Caco-2 (cell line): ENCODE results near the gene SLC13A4. TPM values are rescaled to one million over a fixed set of nuclear protein-coding genes. Genes with fewer than 3 reads are reported as not detected.

Source experiments
- BruUV-seq: library from RNA; stranded (reverse); fragments of 400-500 nt; replicated peaks from 2 replicates; lab custom pipeline; 2021; lab: Mats Ljungman, UMichigan
- CTCF ChIA-PET: fragments of 300-600 bp; sonication (Branson Sonifier 250); formaldehyde crosslinking; loops from one replicate; lab custom pipeline; 2022; ENCODE audit warnings: antibody characterized with exemption; lab: Charles Lee
- POLR2A ChIA-PET: fragments of 300-600 bp; sonication (Branson Sonifier 250); formaldehyde crosslinking; loops from one replicate; lab custom pipeline; 2022; ENCODE audit warnings: antibody characterized with exemption; lab: Charles Lee
- DNase-seq, 2 experiments: peaks; one replicate each; pipeline versions ENCODE4 v3.0.0 to v3.0.0-alpha.2; 2020 to 2022
- H3K27me3 ChIP-seq: replicated peaks from 2 replicates; pipeline ENCODE4 v1.6.0; 2011; ENCODE audit warnings: low read length; ENCODE audit not compliant: control insufficient read depth, insufficient read depth
- H3K36me3 ChIP-seq: 2 replicates; pipeline ENCODE4 v1.5.1; 2011; ENCODE audit warnings: low read length; ENCODE audit not compliant: control insufficient read depth, insufficient read depth
- H3K4me1 ChIP-seq: fragments of 250-450 bp; sonication (Bioruptor Pico); 2 replicates; pipeline ENCODE4 v1.5.1; 2020; ENCODE audit warnings: mild to moderate bottlenecking
- H3K4me3 ChIP-seq: 2 replicates; pipeline ENCODE4 v1.5.1; 2011; ENCODE audit warnings: low read depth, mild to moderate bottlenecking, control low read depth, low read length
- H3K9me3 ChIP-seq: fragments of 250-450 bp; sonication (Bioruptor Pico); 2 replicates; pipeline ENCODE4 v1.5.1; 2020; ENCODE audit warnings: mild to moderate bottlenecking, moderate library complexity
- H3K27ac Mint-ChIP-seq: one replicate; pipeline ENCODE4 v1.8.0; 2022; ENCODE audit warnings: mixed read lengths; ENCODE audit not compliant: unreplicated experiment
- H3K27me3 Mint-ChIP-seq: one replicate; pipeline ENCODE4 v1.8.0; 2022; ENCODE audit warnings: mixed read lengths; ENCODE audit not compliant: insufficient read depth, unreplicated experiment
- H3K36me3 Mint-ChIP-seq: one replicate; pipeline ENCODE4 v1.8.0; 2022; ENCODE audit warnings: mild to moderate bottlenecking, mixed read lengths; ENCODE audit not compliant: insufficient read depth, unreplicated experiment
- H3K4me1 Mint-ChIP-seq: one replicate; pipeline ENCODE4 v1.8.0; 2022; ENCODE audit warnings: low read depth, mixed read lengths; ENCODE audit not compliant: unreplicated experiment
- H3K4me3 Mint-ChIP-seq: one replicate; pipeline ENCODE4 v1.8.0; 2022; ENCODE audit warnings: mild to moderate bottlenecking, moderate library complexity, mixed read lengths; ENCODE audit not compliant: unreplicated experiment
- H3K9me3 Mint-ChIP-seq: one replicate; pipeline ENCODE4 v1.8.0; 2022; ENCODE audit warnings: mixed read lengths; ENCODE audit not compliant: unreplicated experiment
- CTCF ChIP-seq, 2 experiments: fragments of 200-600 bp in 1 of 2; IDR thresholded peaks; 1 replicate in 1 of 2; 2 replicates in 1 of 2; pipeline versions ENCODE4 v1.5.1 to v1.8.0; 2011 to 2022; ENCODE audit warnings: antibody characterized with exemption in 1 of 2, control low read depth in 1 of 2, inconsistent platforms in 1 of 2, low read depth in 1 of 2, low read length in 1 of 2, mild to moderate bottlenecking in 1 of 2, moderate library complexity in 1 of 2; ENCODE audit not compliant: insufficient read depth in 1 of 2, severe bottlenecking in 1 of 2, unreplicated experiment in 1 of 2
- intact Hi-C: fragments of 100-400 bp; cut with micrococcal nuclease; formaldehyde crosslinking; loops from one replicate; pipeline ENCODE4 v1.10.0; 2022; ENCODE audit not compliant: unreplicated experiment
- total RNA-seq: library from RNA; stranded (reverse); gene quantifications from 2 replicates; pipeline ENCODE4 v1.2.3, GENCODE V29; 2022

Gene SLC13A4
- total RNA-seq, 1 experiment from 2014 or later: not detected

- no peak overlapping the region for H3K4me3 ChIP-seq
- Mint-ChIP-seq H3K4me1 (no peaks in the 10 kb centered on the region), H3K4me3 (no peak overlapping the region), H3K9me3 (no peaks in the 10 kb centered on the region), H3K27ac (no peak overlapping the region), H3K36me3 (no peaks in the 10 kb centered on the region), H3K27me3 (no peaks in the 10 kb centered on the region)
- no peak for TF ChIP-seq CTCF (IDR thresholded peaks at IDR 0.05; ENCODE audit: insufficient read depth in 1 of 2, low read depth in 1 of 2, low read length in 1 of 2, severe bottlenecking in 1 of 2, unreplicated experiment in 1 of 2)
- H3K4me1 ChIP-seq: peaks cover 20% of the 10 kb centered on the region
- no TSS peak for BruUV-seq
- intact Hi-C loops: no loop called here
- no peaks in the 10 kb centered on the region for H3K36me3 ChIP-seq
- no peaks in the 10 kb centered on the region for H3K27me3 ChIP-seq
- CTCF ChIA-PET: interaction anchor here (0.6 kb wide), 1 partner anchor 436 kb away, joined by 3 read pairs; no protein-coding TSS in a partner anchor
- DNase-seq: no peak
- H3K9me3 ChIP-seq: no peaks in the 10 kb centered on the region
- POLR2A ChIA-PET: no interaction called here
Measured at GRCh38 chr7:135709508-135709907, 18.5 kb downstream of the SLC13A4 start.

- Mint-ChIP-seq H3K4me1 (no peaks in the 10 kb centered on the region), H3K9me3 (no peaks in the 10 kb centered on the region), H3K27me3 (no peaks in the 10 kb centered on the region), H3K27ac (no peak overlapping the region), H3K4me3 (no peak overlapping the region), H3K36me3 (peaks cover 5% of the 10 kb centered on the region)
- H3K9me3 ChIP-seq: no peaks in the 10 kb centered on the region
- no TSS peak for BruUV-seq
- no peak overlapping the region for H3K4me3 ChIP-seq
- DNase-seq: peak in 1 of 2 experiments; percentile 20
- POLR2A ChIA-PET: no interaction called here
- no peak for TF ChIP-seq CTCF (IDR thresholded peaks at IDR 0.05; ENCODE audit: insufficient read depth in 1 of 2, low read depth in 1 of 2, low read length in 1 of 2, severe bottlenecking in 1 of 2, unreplicated experiment in 1 of 2)
- intact Hi-C loops: no loop called here
- no peaks in the 10 kb centered on the region for H3K36me3 ChIP-seq
- peaks cover 12% of the 10 kb centered on the region; the same call in 1 of the 2 replicates for H3K4me1 ChIP-seq
- no peaks in the 10 kb centered on the region for H3K27me3 ChIP-seq
- CTCF ChIA-PET: interaction anchor here (0.8 kb wide), 1 partner anchor 35 kb away, joined by 3 read pairs; no protein-coding TSS in a partner anchor
Measured at GRCh38 chr7:135708041-135708440, 19.9 kb downstream of the SLC13A4 start.

GRCh38 chr7:135707570-135707966, 20.4 kb downstream of the SLC13A4 start:
- BruUV-seq: no TSS peak
- Histone ChIP-seq H3K9me3 (no peaks in the 10 kb centered on the region), H3K4me3 (no peak overlapping the region), H3K27me3 (no peaks in the 10 kb centered on the region), H3K4me1 (peaks cover 12% of the 10 kb centered on the region; the same call in 1 of the 2 replicates), H3K36me3 (no peaks in the 10 kb centered on the region)
- POLR2A ChIA-PET: no interaction called here
- Mint-ChIP-seq H3K9me3 (no peaks in the 10 kb centered on the region), H3K27me3 (no peaks in the 10 kb centered on the region), H3K36me3 (peaks cover 5% of the 10 kb centered on the region), H3K27ac (no peak overlapping the region), H3K4me1 (no peaks in the 10 kb centered on the region), H3K4me3 (no peak overlapping the region)
- CTCF ChIA-PET: no interaction called here
- no peak for TF ChIP-seq CTCF (IDR thresholded peaks at IDR 0.05; ENCODE audit: insufficient read depth in 1 of 2, low read depth in 1 of 2, low read length in 1 of 2, severe bottlenecking in 1 of 2, unreplicated experiment in 1 of 2)
- intact Hi-C loops: loop anchor here (2.0 kb wide), 1 partner anchor 51 kb away; no protein-coding TSS in a partner anchor
- DNase-seq: peak; percentile 60 to 69
